HG02623 (cell line): ENCODE measurements around the gene CCR7.

ENCODE experiments used
- ATAC-seq: cut with Tn5 transposase; IDR thresholded peaks from one replicate; pipeline ENCODE4 v1.9.1; 2021; ENCODE audit warnings: moderate library complexity; ENCODE audit not compliant: unreplicated experiment

The CCR7 gene

DNA sequence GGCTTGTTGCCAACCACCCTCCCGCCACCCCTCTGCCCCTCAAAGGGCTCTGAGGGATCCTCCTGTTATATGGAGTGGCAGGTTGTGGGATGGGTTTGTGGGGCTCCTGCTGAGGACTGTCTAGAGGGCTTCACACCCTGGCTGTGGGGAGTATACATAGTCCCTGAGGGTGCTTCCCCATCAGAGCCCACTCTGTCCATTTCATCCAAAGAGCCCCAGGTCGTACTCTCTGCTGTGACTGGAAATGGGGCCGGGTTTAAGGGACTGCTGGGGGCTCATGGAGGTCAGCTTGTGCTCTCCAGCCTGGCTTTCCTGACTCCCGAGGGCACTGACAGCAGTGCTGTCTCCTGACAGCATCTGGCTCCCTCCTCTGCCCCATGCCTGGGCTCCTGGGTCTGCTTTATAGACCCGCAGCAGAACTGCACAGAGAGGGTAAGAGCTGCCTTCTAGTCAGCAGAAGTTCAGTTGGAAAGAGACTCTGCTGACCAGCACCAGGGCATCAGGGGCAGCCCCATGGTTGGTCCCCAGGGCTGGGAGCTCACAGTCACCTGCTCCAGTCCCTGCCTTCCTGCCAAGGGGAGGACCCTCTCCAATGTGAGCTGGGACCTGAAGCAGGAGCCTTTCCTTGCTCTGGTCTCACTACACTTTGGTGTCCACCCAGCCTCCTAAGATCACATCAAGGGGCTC lies 46.0 kb downstream of the CCR7 start:
- no peak for ATAC-seq

DNA sequence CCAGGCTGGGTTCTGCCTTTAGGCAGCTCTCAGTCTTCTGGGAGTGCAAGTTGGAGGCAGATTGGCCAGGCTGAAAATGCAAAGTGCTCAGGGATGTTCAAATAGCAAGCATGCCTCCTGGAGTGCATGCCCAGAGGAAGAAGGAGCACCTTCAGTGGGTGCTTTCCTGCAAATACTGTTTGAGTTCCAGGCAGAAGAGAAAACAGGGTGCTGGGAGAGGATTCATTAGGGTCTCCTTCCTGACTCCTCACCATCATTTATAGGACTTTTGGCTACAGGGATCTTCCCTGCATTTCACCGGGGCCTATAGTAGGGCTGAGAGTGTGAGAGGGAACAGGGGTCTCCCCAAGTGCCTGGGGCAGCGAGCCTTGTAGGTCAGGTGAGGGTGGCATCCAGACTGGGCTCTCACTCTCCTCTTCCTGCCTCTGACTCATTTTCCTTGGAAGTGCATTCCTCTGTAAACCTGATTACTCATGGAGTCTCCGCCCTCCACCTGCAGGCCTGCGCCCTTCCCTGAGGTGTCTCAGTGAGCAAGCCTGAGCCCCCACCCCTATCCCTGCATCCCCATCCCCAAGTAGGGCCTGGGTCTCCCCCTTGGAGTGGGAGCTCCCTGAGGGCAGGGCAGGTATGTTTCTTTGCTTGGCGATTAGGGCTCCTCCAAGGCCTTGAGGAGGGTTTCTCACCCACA lies 46.7 kb downstream of the CCR7 start:
- ATAC-seq: no peak

DNA sequence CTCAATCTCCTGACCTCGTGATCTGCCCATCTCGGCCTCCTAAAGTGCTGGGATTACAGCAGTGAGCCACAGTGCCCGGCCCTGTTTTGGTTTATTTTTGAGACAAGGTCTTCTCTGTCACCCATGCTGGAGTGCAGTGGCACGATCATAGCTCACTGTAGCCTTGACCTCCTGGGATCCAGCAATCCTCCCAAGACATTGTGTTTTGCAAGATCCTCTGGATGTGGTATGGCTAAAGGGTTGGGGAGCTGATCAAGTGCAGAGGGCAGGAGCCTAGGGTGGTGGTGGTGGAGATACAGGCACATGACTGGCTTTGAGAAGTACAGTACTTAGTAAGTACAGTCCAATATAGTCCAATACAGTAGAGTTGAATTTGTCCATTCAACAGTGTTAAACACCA lies 47.3 kb downstream of the CCR7 start:
- ATAC-seq: no peak

DNA sequence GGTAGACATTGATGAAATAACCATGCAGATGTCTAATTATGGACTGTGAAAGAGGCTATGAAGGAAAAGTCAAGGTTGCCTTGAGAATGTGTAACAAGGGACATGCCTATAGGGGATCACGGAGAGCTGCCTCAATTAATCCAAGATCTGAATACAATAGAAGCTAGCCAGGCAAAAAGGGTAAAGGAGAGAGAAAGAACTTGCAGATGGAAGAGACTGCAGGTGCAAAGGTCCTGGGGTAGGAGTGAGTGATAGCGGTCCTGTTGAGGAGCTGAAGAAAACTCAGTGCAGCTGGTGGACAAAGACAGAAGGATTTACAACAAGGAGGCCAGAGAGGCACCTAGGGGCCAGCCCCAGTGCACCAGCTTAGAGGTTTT lies 48.0 kb downstream of the CCR7 start:
- no peak for ATAC-seq

DNA sequence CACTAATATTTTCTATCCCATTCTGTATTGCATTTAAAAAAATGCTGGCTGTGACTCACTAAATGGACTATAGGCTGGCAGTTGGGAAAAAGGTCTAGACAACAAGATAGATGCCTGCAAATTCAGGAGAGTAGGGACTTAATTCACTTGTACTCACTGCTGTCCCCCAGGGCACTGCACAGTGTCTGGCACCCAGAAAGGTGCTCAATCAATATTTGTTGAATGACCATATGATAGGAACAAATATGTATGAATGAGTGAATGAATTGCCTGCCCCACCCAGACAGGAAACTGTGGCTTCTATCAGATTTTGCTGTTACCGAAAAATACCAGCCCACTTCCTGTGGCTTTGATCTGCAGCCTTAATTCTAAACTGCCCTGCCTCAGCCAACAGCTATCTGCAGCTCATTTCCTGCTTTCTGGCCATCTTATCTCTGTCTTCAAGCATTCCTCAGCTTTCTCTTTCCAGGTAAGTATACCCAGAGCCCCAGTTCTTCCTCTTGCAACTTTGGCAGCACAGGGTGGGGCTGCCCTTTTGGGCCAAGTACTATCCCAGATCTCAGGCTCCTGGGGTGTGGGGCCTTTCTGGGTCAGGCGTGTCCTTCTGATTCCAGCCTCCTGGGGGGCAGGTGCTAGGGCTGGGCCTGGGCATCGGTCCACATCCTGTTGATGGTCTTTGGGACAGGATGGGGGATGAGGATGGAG lies 48.5 kb downstream of the CCR7 start:
- ATAC-seq: no peak

DNA sequence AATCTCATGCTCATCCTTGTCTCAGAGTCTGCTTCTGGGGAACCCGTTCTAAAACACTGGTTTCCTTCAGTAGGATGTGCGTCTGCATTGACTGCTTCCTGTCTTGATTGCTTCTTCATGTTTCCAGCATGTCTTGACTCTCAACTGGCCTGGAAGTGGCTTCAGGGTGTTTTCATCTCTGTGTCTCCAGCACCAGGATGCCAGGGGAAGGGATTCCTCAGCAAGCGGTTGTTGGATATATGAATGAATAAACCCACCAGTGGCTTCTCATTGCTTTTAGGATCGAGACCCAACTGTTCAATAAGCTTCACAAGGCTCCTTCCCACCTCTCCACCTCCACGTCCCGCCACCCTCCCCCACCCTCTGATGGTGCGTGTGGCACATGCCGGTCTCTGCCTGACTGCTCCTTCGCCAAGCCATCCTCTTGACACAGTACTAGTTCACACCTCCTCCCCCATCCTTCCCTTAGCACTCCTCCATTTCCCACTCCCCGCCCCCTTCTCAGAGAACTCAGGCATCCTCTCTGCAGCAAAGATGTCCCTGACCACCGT lies 49.7 kb downstream of the CCR7 start:
- ATAC-seq: no peak

DNA sequence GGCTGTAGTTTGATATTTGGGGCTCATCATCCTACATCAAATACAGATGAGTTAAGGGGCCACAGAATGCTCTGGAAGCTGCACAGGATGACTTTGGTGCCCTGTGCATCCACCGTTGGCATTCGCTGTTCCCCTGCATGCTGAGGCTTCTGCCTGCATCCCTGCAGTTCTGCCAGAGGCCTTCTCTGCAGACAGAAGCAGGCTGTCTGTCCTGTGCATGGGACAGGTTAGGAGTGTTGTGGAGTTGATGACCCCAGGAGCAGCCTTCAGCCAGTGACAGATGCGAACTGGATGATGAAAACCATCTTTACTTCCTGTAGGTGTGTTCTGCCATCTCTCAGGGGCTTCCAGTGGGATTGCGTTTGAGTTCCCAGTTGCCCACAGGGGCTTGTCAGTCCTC lies 50.3 kb downstream of the CCR7 start:
- no peak for ATAC-seq

DNA sequence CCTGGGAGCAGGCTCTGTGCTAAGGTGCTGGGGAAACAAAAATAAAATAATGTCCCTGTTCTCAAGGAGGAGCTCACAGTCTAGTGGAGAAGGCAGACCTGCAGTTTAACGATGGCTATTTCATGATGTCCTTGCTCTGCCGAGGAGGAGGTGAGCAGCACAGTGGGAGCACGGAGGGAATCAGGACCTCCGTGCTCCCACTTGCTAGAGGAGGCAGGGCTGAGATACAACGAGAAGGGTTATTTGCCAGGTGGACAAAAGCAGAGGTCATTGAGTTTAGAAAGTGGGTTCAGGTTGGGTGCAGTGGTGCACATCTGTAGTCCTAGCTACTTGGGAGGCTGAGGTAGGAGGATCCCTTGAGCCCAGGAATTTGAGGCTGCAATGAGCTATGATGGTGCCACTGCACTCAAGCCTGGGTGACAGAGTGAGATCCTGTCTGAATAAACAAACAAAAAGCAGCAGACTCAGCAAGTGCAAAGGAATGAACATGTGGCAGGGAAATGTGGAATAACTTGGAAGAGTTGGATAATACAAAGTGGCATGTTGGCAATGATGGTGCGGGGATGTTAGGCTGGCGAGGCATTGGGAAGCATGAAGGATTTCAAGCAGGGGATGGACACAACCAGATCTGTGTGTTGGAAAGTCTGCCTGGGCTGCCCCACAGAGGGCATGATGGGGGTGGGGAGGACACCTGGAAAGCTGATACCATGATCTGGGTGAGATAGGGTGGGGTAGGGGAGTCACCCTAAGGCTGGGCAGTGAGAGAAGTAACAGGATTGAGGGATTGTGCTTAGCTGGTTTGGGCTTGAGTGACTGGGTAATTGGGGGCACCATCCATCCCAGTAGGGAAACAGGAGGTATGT lies 51.0 kb downstream of the CCR7 start:
- ATAC-seq: no peak

DNA sequence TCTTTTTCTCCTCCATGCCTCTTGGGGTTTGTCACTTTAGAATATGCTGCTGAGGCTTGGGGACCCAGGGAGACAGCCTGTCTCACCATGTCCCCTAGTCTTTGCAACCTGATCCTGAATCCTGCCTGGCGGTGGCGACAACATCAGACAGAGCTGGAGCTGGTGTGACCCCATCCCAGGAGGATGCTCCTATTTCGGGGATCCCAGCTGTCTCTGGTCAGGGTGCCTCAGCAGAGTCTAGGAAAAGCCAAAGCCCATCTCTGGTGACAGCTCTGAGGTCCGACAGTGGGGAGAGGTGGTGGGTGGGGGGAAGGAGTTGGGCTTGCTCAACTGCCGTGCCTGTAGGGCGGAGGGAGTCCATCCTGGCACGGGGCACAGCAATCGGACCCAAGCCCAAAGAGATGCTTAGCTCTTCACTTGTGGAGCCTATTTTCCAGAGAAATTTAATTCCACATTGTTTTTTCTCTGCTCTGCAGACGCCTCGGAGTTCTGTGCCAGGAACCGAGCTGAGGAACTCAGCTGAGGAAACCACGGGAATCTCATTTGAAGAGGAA lies 53.5 kb downstream of the CCR7 start:
- no peak for ATAC-seq

DNA sequence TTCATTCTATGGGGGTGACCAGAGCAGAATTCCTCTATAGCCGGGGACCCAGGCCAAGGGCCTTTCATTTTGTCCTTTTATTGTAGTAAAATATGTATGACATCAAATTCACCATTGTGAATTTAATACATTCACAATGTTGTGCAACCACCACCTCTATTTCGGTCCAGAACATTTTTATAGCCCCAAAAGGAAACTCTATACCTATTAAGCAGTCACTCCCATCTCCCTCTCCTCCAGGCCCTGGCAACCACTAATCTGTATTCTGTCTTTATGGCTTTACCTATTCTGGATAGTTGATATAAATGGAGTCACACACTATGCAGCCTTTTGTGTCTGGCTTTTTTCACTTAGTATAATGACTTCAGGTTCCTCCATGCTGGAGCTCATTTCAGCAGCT lies 54.1 kb downstream of the CCR7 start:
- no peak for ATAC-seq

DNA sequence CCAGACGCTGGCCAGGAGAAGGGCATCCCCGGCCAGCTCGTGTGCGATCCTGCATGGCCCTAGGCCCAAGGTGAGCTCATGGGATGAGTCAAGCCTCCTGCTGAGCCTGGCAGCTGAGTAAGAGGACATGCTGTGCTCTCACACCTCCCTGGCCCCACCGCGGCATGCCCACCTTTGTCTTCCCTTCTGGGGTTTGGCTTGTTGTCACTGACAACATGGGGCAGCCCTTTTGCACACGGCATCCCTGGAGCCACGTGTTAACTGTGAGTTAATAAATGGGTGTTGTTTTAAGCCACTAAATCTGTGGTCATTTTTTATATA lies 55.0 kb downstream of the CCR7 start:
- ATAC-seq: no peak

DNA sequence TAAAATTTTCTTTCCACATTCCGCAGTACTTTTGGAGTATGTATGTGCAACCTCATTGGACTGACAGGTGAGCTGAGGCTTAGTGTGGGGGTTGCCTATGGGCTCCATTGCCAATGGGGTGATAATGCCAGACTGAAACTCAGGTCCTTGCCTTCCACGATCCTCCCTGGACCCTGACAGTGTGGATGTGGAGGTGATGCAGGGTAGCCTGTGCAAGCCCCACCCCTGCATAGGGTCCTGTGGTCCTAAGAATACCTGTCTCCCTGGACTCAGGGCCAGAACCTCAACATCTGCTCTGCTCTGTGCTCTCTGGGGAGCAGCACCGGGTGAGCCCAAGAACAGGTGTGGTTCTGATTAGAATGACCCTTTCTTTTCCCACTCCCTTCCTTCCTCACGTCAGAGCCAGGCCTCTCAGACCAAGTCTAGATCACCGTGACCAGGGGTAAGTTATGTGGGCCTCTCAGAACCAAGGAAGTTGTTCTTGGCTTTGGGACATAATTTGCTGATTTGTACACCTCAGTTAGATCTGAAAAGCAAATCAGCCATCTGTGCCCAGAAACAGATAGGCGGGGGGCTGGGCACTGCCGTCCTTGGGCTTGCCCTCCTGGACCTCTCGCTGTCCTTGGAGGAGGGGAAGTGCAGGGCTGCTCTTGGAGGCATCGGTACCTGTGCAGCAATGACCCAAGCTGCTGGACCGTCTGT lies 55.5 kb downstream of the CCR7 start:
- ATAC-seq: no peak

DNA sequence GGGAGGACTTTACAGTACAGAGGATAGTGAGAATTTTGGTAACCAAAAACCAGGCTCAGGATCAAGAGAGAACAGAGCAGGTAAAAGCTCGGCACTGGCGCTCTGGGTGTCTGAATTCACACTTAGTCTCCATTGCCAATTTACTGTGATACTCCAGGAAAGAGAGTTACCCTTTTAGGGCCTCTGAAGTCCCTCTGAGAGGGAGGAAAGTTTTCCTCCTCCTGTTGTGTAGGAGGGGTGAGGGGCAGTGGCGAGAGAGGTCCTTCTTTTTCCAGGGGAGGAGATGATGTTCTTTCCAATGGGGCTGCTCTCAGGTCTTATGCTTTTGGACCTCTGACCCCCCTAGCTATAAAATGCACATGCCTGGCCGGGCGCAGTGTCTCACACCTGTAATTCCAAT lies 58.5 kb downstream of the CCR7 start:
- no peak for ATAC-seq
